HepG2 (cell line): Measurements from ENCODE around the gene ABCC3. TPM values are rescaled to one million over a fixed set of nuclear protein-coding genes. Genes with fewer than 3 reads are reported as not detected.

Experiments used
- ATF7 ChIP-seq, 2 experiments: fragments of 450-650 bp in 1 of 2; sonication (generic) in 1 of 2; formaldehyde crosslinking in 1 of 2; IDR thresholded peaks; 2 replicates each; pipeline versions ENCODE4 v1.4.0 to v1.6.1; 2016 to 2020; ENCODE audit warnings: antibody characterized with exemption in 1 of 2, mild to moderate bottlenecking in 1 of 2, missing genetic modification reagents in 1 of 2
- ELF3 ChIP-seq: IDR thresholded peaks from 2 replicates; pipeline ENCODE4 v1.6.1; 2016; ENCODE audit warnings: missing genetic modification reagents, missing compliant biosample characterization
- GFI1 ChIP-seq: sonication (generic); formaldehyde crosslinking; IDR thresholded peaks from 2 replicates; pipeline ENCODE4 v1.5.0; 2020; ENCODE audit warnings: missing genetic modification reagents, mild to moderate bottlenecking, borderline replicate concordance
- GTF3A ChIP-seq: sonication (generic); formaldehyde crosslinking; conservative IDR thresholded peaks from 2 replicates; pipeline ENCODE4 v1.4.0; 2020; ENCODE audit warnings: mild to moderate bottlenecking, missing genetic modification reagents
- HCFC1 ChIP-seq: fragments of 150-350 bp; IDR thresholded peaks from 2 replicates; pipeline ENCODE4 v1.6.1; 2014; ENCODE audit warnings: low read depth, low read length
- HINFP ChIP-seq: sonication (generic); formaldehyde crosslinking; IDR thresholded peaks from 2 replicates; pipeline ENCODE4 v1.4.0; 2020; ENCODE audit warnings: low read depth, mild to moderate bottlenecking, missing genetic modification reagents
- HOXA5 ChIP-seq: sonication (generic); formaldehyde crosslinking; IDR thresholded peaks from 2 replicates; pipeline ENCODE4 v1.4.0; 2020; ENCODE audit warnings: missing genetic modification reagents
- KDM1A ChIP-seq: IDR thresholded peaks from 2 replicates; pipeline ENCODE4 v1.6.1; 2016; ENCODE audit warnings: missing compliant biosample characterization
- NR2F6 ChIP-seq, 2 experiments: IDR thresholded peaks; 2 replicates each; pipeline ENCODE4 v1.6.1; 2016; ENCODE audit warnings: antibody characterized with exemption in 1 of 2, mild to moderate bottlenecking in 1 of 2
- RFXAP ChIP-seq: sonication (generic); formaldehyde crosslinking; IDR thresholded peaks from 2 replicates; pipeline ENCODE4 v1.4.0; 2020; ENCODE audit warnings: missing genetic modification reagents, borderline replicate concordance
- RXRA ChIP-seq: sonication (generic); formaldehyde crosslinking; IDR thresholded peaks from 2 replicates; pipeline ENCODE4 v1.5.1; 2020; ENCODE audit warnings: missing genetic modification reagents
- SRSF1 ChIP-seq: fragments of 200-400 bp; formaldehyde crosslinking; optimal IDR thresholded peaks from 2 replicates; pipeline ENCODE3; 2017; ENCODE audit warnings: mild to moderate bottlenecking, low read depth, low read length, moderate library complexity
- TCF7L2 ChIP-seq: IDR thresholded peaks from 2 replicates; pipeline ENCODE4 v1.6.1; 2011; ENCODE audit warnings: mild to moderate bottlenecking, low read depth, low read length, moderate library complexity
- ZFP82 ChIP-seq: sonication (generic); formaldehyde crosslinking; IDR thresholded peaks from 2 replicates; pipeline ENCODE4 v1.5.1; 2020; ENCODE audit warnings: mild to moderate bottlenecking, missing genetic modification reagents, borderline replicate concordance
- ZMYM4 ChIP-seq: sonication (generic); formaldehyde crosslinking; IDR thresholded peaks from 2 replicates; pipeline ENCODE4 v1.8.1; 2023; ENCODE audit warnings: mild to moderate bottlenecking, missing genetic modification reagents
- ZNF143 ChIP-seq: sonication (generic); formaldehyde crosslinking; IDR thresholded peaks from 2 replicates; pipeline ENCODE4 v1.4.0; 2020; ENCODE audit warnings: missing genetic modification reagents
- ZNF180 ChIP-seq: sonication (generic); formaldehyde crosslinking; IDR thresholded peaks from 2 replicates; pipeline ENCODE4 v1.4.0; 2020; ENCODE audit warnings: low read depth, missing genetic modification reagents, borderline replicate concordance
- ZNF260 ChIP-seq: sonication (generic); formaldehyde crosslinking; IDR thresholded peaks from 2 replicates; pipeline ENCODE4 v1.4.0; 2020; ENCODE audit warnings: missing genetic modification reagents, low read depth, mild to moderate bottlenecking, borderline replicate concordance
- ZNF343 ChIP-seq: sonication (generic); formaldehyde crosslinking; IDR thresholded peaks from 2 replicates; pipeline ENCODE4 v1.4.0; 2020; ENCODE audit warnings: mild to moderate bottlenecking, missing genetic modification reagents
- ZNF891 ChIP-seq: sonication (generic); formaldehyde crosslinking; IDR thresholded peaks from 2 replicates; pipeline ENCODE4 v1.5.0; 2020; ENCODE audit warnings: mild to moderate bottlenecking, missing genetic modification reagents
- ZSCAN29 ChIP-seq: sonication (generic); formaldehyde crosslinking; conservative IDR thresholded peaks from 2 replicates; pipeline ENCODE4 v1.4.0; 2020; ENCODE audit warnings: mild to moderate bottlenecking, missing genetic modification reagents
- polyA plus RNA-seq, 8 experiments: library from polyadenylated mRNA; depleted of rRNA in 3 of 8; stranded (reverse) in 7 of 8; unstranded in 1 of 8; fragments of >200 nt; fragmentation: Illumina TruSeq in 4 of 8; extraction: Trizol in 4 of 8; gene quantifications; 2 replicates each; pipeline versions ENCODE4 v1.2.1 to v1.2.3, GENCODE V29; 2011 to 2016; ENCODE audit warnings: low read depth in 4 of 8, missing spikeins in 1 of 8, mixed read lengths in 1 of 8; ENCODE audit not compliant: insufficient read depth in 1 of 8
- total RNA-seq, 5 experiments: library from RNA; depleted of rRNA; stranded (reverse); fragments of >200 nt; fragmentation: Illumina TruSeq; extraction: Trizol; gene quantifications; 2 replicates each; pipeline ENCODE4 v1.2.3, GENCODE V29; 2016; ENCODE audit warnings: low read depth in 1 of 5
- TF ChIP-seq, protein P1 (sequence below): sonication (generic); formaldehyde crosslinking; IDR thresholded peaks from 2 replicates; pipeline ENCODE4 v1.5.0; 2020; ENCODE audit warnings: missing genetic modification reagents
- TF ChIP-seq, protein P2 (sequence below): sonication (generic); formaldehyde crosslinking; IDR thresholded peaks from 2 replicates; pipeline ENCODE4 v1.4.0; 2020; ENCODE audit warnings: missing genetic modification reagents
- TF ChIP-seq, protein P3 (sequence below): sonication (generic); formaldehyde crosslinking; conservative IDR thresholded peaks from 2 replicates; pipeline ENCODE4 v1.8.0; 2022; ENCODE audit warnings: mild to moderate bottlenecking, moderate library complexity, missing genetic modification reagents

ABCC3 gene
- total and polyA plus RNA-seq, 2 of the 13 experiments (the other 11 are each of a cell fraction or from before 2014, with no cell fraction given), result 25.2 to 50.7 TPM

- TF ChIP-seq HINFP (CRISPR knock-in tag) (no peak), ELF3 (CRISPR knock-in tag) (0 out of 2 replicates have a peak, but pooled peaks have one; percentile 11), SRSF1 (peak; percentile 48), ZNF343 (CRISPR knock-in tag) (no peak), TCF7L2 (no peak), ZNF260 (CRISPR knock-in tag) (no peak), NR2F6 (IDR thresholded peaks at IDR 0.05) (no peak), NR2F6 (CRISPR knock-in tag; IDR thresholded peaks at IDR 0.05) (no peak), ATF7 (IDR thresholded peaks at IDR 0.05) (no peak), ATF7 (CRISPR knock-in tag; IDR thresholded peaks at IDR 0.05) (peak; percentile 19; the same call in 1 of the 2 replicates), RXRA (CRISPR knock-in tag) (0 out of 2 replicates have a peak, but pooled peaks have one; percentile 22), ZFP82 (CRISPR knock-in tag) (no peak), HOXA5 (CRISPR knock-in tag) (no peak), ZSCAN29 (peak; percentile 2; the same call in 1 of the 2 replicates), ZMYM4 (CRISPR knock-in tag) (peak; percentile 14; the same call in 1 of the 2 replicates), ZNF180 (0 out of 2 replicates have a peak, but pooled peaks have one; percentile 45), GTF3A (CRISPR knock-in tag) (0 out of 2 replicates have a peak, but pooled peaks have one; percentile 24), ZNF891 (CRISPR knock-in tag) (peak; percentile 21), HCFC1 (no peak), RFXAP (CRISPR knock-in tag) (0 out of 2 replicates have a peak, but pooled peaks have one; percentile 27), GFI1 (CRISPR knock-in tag) (no peak), KDM1A (no peak), ZNF143 (CRISPR knock-in tag) (0 out of 2 replicates have a peak, but pooled peaks have one; percentile 52)
- TF ChIP-seq, protein P1, sequence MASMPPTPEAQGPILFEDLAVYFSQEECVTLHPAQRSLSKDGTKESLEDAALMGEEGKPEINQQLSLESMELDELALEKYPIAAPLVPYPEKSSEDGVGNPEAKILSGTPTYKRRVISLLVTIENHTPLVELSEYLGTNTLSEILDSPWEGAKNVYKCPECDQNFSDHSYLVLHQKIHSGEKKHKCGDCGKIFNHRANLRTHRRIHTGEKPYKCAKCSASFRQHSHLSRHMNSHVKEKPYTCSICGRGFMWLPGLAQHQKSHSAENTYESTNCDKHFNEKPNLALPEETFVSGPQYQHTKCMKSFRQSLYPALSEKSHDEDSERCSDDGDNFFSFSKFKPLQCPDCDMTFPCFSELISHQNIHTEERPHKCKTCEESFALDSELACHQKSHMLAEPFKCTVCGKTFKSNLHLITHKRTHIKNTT (CRISPR knock-in tag), result no peak
- TF ChIP-seq, protein P2, sequence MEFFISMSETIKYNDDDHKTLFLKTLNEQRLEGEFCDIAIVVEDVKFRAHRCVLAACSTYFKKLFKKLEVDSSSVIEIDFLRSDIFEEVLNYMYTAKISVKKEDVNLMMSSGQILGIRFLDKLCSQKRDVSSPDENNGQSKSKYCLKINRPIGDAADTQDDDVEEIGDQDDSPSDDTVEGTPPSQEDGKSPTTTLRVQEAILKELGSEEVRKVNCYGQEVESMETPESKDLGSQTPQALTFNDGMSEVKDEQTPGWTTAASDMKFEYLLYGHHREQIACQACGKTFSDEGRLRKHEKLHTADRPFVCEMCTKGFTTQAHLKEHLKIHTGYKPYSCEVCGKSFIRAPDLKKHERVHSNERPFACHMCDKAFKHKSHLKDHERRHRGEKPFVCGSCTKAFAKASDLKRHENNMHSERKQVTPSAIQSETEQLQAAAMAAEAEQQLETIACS (CRISPR knock-in tag), result no peak
- TF ChIP-seq, protein P3, sequence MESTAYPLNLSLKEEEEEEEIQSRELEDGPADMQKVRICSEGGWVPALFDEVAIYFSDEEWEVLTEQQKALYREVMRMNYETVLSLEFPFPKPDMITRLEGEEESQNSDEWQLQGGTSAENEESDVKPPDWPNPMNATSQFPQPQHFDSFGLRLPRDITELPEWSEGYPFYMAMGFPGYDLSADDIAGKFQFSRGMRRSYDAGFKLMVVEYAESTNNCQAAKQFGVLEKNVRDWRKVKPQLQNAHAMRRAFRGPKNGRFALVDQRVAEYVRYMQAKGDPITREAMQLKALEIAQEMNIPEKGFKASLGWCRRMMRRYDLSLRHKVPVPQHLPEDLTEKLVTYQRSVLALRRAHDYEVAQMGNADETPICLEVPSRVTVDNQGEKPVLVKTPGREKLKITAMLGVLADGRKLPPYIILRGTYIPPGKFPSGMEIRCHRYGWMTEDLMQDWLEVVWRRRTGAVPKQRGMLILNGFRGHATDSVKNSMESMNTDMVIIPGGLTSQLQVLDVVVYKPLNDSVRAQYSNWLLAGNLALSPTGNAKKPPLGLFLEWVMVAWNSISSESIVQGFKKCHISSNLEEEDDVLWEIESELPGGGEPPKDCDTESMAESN (CRISPR knock-in tag), result 0 out of 2 replicates have a peak, but pooled peaks have one; percentile 40
These were observed 49.0 kb downstream of the ABCC3 start (continued) for GRCh38 chr17:50683434-50684287.
